ENCODE results near the gene DNAH14.
"Not testable (repeated sequence)": the region's sequence is repeated elsewhere in the genome, so short reads cannot be mapped to it uniquely, and the experiment has no call there.

Gene DNAH14

DNA sequence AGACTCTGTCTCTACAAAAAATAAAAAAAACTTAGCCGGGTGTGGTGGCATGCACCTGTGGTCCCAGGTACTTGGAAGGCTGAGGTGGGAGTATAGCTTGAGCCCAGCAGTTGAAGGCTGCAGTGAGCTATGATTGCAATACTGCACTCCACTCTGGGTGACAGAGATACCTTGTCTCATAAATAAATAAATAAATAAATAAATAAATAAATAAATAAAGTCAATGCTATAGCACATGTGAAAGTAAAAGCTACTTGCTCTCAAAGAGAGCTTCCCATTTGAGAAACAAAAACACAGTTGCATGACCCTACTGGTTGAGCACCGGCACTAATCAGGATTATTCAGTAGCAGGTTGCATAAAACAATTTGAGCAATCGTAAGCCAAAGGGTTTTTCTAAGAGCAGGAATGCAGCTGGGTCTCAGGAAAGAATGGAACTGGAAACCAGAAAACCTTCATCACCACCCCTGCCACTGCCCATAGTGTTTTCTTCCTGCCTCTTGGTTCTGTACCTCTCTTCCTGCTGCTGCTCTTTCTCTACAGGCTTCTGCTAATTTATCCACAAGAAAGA is 29.3 kb upstream of the DNAH14 start:
- Histone ChIP-seq H3K27me3 (ENCODE audit: insufficient read depth, low read length) (peaks cover 2% of the 10 kb centered on the region), H3K4me3 (ENCODE audit: low read length) (no peak overlapping the region), H3K4me1 (ENCODE audit: insufficient read depth, low read length) (no peaks in the 10 kb centered on the region), H2AFZ (ENCODE audit: low read depth, low read length) (no peak overlapping the region), H3K9me3 (ENCODE audit: low read length) (no peaks in the 10 kb centered on the region), H3K36me3 (ENCODE audit: insufficient read depth, low read length) (no peaks in the 10 kb centered on the region)

DNA sequence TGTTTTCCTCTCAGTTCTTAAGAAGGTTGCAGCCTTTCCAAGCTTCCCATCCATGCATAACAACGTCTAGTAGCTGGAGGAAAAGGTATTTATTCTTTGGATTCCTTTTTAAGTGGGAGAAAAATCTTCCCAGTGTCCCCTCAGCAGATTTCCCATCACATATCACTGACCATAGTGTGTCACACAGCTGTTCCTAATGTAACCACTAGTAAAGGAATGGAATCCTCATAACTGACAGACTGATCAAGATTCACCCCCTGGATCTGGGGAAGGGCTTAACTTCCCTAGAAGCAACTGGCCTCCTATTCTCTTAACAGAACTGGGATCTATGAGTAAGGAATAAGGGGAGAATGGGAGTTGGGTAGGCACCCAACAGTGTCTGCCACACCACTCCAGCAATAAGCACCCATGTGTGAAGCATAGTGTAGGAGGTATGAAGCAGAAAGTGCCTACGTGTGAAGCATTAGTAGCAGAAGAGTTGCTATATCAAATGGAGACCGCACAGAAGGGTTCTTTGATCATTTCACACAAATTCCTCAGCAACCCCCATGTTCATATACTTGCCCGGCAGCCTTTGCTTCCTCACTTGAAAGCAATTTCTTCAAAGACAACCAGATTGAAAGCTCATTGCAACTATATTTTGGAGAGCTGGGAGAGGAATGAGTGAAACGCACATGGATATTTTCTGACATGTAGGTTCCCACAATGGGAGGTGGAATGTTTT is 28.2 kb upstream of the DNAH14 start:
- H2AFZ ChIP-seq (ENCODE audit: low read depth, low read length) = no peak overlapping the region
- no peaks in the 10 kb centered on the region for H3K4me1 ChIP-seq (ENCODE audit: insufficient read depth, low read length)
- H3K27me3 ChIP-seq (ENCODE audit: insufficient read depth, low read length) = peaks cover 2% of the 10 kb centered on the region
- no peak overlapping the region for H3K4me3 ChIP-seq (ENCODE audit: low read length)
- no peaks in the 10 kb centered on the region for H3K36me3 ChIP-seq (ENCODE audit: insufficient read depth, low read length)
- no peaks in the 10 kb centered on the region for H3K9me3 ChIP-seq (ENCODE audit: low read length)

DNA sequence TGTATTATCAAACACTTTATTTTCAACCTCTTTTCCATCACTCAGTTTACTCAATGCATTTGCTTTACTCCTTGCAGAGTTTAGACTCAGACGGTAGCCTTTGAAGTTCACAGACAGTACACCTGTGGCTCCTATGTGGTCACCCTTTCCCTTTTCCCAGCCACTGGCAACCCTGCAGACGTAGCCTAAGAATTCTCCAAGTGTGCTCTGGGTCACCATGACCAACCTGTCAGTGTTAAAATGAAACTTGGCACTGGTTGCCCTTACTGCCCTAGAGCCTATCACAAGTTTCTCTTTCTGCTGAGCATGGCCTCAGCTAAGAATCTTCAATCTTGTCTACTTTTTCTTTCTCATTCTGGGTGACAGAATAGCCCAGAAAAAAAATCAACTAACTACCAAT is 25.5 kb upstream of the DNAH14 start:
- Histone ChIP-seq H3K4me3 (ENCODE audit: low read length) (no peak overlapping the region), H3K27me3 (ENCODE audit: insufficient read depth, low read length) (peaks cover 2% of the 10 kb centered on the region), H3K36me3 (ENCODE audit: insufficient read depth, low read length) (no peaks in the 10 kb centered on the region), H3K4me1 (ENCODE audit: insufficient read depth, low read length) (no peaks in the 10 kb centered on the region), H3K9me3 (ENCODE audit: low read length) (no peaks in the 10 kb centered on the region), H2AFZ (ENCODE audit: low read depth, low read length) (no peak overlapping the region)

DNA sequence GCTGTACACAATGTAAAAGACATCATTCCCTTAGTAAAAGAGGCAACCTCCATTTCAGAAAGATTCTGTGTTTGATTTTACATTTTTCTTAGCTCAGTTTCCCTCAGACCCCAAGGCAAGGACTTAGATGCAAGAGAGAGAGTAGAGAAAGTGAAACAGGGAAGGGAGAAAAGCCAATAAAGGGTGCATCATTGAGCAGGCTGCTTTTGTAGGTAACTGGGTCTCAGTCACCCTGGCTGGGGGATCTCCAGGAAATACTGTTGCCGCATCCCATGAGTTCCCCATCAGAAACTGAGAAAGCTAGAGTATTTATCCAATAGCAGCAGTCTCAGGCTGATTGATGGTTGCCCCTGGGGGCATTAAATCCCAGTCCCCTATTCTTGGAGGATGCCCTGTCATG is 23.1 kb upstream of the DNAH14 start:
- peaks cover 2% of the 10 kb centered on the region for H3K27me3 ChIP-seq (ENCODE audit: insufficient read depth, low read length)
- no peaks in the 10 kb centered on the region for H3K9me3 ChIP-seq (ENCODE audit: low read length)
- H3K36me3 ChIP-seq (ENCODE audit: insufficient read depth, low read length) = no peaks in the 10 kb centered on the region
- no peak overlapping the region for H3K4me3 ChIP-seq (ENCODE audit: low read length)
- H3K4me1 ChIP-seq (ENCODE audit: insufficient read depth, low read length) = no peaks in the 10 kb centered on the region
- no peak overlapping the region for H2AFZ ChIP-seq (ENCODE audit: low read depth, low read length)

DNA sequence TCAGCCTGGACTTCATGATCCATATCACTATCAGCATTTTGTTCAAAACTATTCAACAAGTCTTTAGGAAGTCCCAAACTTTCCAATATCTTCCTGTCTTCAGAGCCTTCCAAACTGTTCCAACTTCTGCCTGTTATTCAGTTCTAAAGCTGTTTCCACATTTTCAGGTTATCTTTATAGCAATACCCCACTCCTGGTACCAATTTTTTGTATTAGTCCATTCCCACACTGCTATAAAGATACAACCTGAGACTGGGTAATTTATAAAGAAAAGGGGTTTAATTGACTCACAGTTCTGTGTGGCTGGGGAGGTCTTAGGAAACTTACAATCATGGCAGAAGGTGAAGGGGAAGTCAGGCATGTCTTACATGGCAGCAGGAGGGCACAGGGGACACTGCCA is 18.3 kb upstream of the DNAH14 start:
- H2AFZ ChIP-seq (ENCODE audit: low read depth, low read length) = no peak overlapping the region

DNA sequence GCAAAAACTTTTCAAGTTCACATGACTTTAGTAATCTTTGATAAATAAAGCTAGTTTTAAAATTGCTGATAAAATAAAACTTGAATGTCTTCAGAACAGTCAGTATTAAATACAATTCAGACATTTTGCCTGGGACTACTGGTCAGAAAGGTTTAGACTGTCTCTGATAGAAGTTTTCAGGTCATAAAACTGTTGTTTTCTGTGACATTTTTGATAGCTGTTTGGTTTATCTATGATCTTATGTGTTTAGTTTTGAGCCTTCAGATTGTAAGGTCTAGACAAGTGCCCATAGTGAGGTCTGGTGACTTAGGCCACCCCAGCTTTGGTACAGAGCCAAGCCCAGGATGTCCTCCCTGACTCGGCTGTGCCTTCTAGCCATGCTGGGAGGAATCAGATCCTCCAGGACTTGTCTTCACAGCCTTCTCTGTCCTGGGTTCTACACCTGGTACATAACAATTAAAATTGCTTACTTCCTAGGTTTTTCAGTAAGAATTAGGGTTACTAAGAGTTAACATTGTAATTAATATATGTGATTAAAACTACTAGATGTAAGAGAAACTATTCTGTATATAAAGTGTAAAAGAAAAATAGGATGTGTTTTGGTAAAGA is 15.1 kb upstream of the DNAH14 start:
- Histone ChIP-seq H3K4me1 (ENCODE audit: insufficient read depth, low read length) (no peaks in the 10 kb centered on the region), H3K4me3 (ENCODE audit: low read length) (no peak overlapping the region), H3K9me3 (ENCODE audit: low read length) (peaks cover 2% of the 10 kb centered on the region), H2AFZ (ENCODE audit: low read depth, low read length) (no peak overlapping the region), H3K36me3 (ENCODE audit: insufficient read depth, low read length) (no peaks in the 10 kb centered on the region), H3K27me3 (ENCODE audit: insufficient read depth, low read length) (no peaks in the 10 kb centered on the region)

More for the DNA sequence above, 18.3 kb upstream of the DNAH14 start:
- Histone ChIP-seq H3K9me3 (ENCODE audit: low read length) (peaks cover 2% of the 10 kb centered on the region), H3K4me3 (ENCODE audit: low read length) (no peak overlapping the region), H3K27me3 (ENCODE audit: insufficient read depth, low read length) (no peaks in the 10 kb centered on the region), H3K36me3 (ENCODE audit: insufficient read depth, low read length) (no peaks in the 10 kb centered on the region), H3K4me1 (ENCODE audit: insufficient read depth, low read length) (no peaks in the 10 kb centered on the region)

DNA sequence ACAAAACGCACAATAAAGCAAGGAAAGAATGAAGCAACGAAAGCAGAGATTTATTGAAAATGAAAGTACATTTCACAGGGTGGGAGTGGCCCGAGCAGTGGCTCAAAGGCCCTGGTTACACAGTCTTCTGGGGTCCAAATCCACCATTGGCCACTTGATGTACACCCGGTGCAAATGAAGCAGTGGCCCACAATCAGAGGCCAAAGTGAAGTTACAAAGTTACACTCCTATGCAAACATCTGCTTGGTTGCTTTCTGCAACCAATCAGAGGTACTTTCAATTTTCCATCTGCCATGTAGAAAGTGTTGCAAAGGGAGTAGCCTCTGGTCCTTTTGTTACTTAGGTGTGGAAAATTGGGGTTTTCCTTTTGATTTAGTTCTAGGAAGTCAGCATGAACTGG is 10.0 kb upstream of the DNAH14 start:
- Histone ChIP-seq H3K9me3 (ENCODE audit: low read length) (peaks cover under 1% of the 10 kb centered on the region), H3K4me3 (ENCODE audit: low read length) (no peak overlapping the region), H3K27me3 (ENCODE audit: insufficient read depth, low read length) (no peaks in the 10 kb centered on the region), H3K4me1 (ENCODE audit: insufficient read depth, low read length) (no peaks in the 10 kb centered on the region), H2AFZ (ENCODE audit: low read depth, low read length) (no peak overlapping the region), H3K36me3 (ENCODE audit: insufficient read depth, low read length) (no peaks in the 10 kb centered on the region)

DNA sequence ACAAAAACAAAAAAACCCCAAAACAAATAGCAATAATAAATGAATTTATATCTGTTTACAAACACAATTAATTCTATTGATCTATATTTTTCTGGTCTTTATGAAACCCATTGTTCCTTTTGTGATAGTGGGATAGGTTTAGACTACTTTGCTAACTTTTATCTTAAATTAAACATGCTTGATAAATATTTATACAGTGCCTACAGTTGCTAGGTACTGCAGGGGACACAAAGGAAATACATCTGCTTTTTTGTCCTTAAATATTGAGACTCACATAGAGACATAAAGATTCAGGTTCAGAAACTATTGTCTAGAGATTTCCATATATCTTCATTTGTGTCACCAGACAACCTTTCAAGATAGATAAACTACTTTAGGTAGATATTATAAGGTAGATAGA is 8.5 kb upstream of the DNAH14 start:
- Histone ChIP-seq H3K9me3 (ENCODE audit: low read length) (no peaks in the 10 kb centered on the region), H3K36me3 (ENCODE audit: insufficient read depth, low read length) (no peaks in the 10 kb centered on the region), H3K4me3 (ENCODE audit: low read length) (no peak overlapping the region), H2AFZ (ENCODE audit: low read depth, low read length) (no peak overlapping the region), H3K4me1 (ENCODE audit: insufficient read depth, low read length) (no peaks in the 10 kb centered on the region), H3K27me3 (ENCODE audit: insufficient read depth, low read length) (no peaks in the 10 kb centered on the region)

DNA sequence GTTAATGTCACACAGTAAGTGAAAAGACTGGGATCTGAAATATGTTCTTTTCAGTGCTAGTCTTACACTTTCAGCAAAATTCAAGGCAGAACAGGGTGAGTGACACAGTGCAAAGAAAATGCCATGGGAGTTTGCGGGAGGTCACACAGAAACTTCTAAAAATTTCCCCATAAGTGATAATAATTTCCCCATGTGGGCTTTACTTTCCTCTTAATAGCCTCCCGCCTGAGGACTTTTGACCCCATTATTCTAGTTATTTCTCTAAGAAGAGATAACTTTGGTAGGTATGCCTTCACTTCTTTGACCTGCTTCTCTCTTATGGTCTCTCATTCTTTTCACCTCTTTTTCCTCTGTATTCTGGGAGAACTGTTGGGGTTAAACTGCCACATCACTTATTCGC is 8.1 kb upstream of the DNAH14 start:
- Histone ChIP-seq H3K9me3 (ENCODE audit: low read length) (no peaks in the 10 kb centered on the region), H3K4me1 (ENCODE audit: insufficient read depth, low read length) (no peaks in the 10 kb centered on the region), H3K27me3 (ENCODE audit: insufficient read depth, low read length) (no peaks in the 10 kb centered on the region), H3K4me3 (ENCODE audit: low read length) (no peak overlapping the region), H3K36me3 (ENCODE audit: insufficient read depth, low read length) (no peaks in the 10 kb centered on the region), H2AFZ (ENCODE audit: low read depth, low read length) (no peak overlapping the region)

DNA sequence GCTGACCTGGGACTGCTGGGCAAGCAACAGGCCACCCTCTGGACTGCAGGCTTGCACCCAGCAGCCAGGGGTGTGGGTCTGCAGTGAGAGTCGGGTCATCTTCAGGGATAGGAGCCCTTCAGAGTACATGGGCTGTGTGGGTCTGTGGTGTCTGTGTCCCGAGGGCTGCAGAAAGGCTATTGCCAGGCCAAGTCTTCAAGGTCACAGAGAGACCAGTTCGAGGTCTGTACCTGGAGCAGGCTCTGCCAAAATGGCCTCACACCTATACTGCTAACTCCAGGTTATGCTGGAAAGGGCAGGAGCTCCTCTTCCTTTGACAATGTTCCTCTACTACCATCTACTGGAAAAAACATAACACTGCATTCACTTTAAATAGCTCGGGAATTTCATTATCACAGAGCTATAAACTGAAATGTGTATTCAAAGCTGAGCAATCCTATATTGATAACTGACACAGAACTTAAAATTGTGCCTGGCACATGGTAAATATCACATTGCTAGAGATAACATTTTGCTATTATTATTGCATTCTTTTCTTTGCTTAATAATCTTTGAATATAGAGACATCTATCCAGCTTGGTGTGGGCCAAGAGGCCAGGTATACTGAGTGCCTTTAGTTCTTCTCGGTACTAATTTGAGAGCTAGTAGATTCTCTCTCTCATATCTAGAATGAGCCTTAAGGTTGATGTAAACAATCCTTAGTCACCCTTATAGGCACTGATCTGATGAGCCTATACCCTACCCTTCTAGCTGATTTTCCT is 6.9 kb upstream of the DNAH14 start:
- H3K4me1 ChIP-seq (ENCODE audit: insufficient read depth, low read length) = no peaks in the 10 kb centered on the region
- H2AFZ ChIP-seq (ENCODE audit: low read depth, low read length) = no peak overlapping the region
- H3K4me3 ChIP-seq (ENCODE audit: low read length) = no peak overlapping the region
- H3K9me3 ChIP-seq (ENCODE audit: low read length) = no peaks in the 10 kb centered on the region
- no peaks in the 10 kb centered on the region for H3K27me3 ChIP-seq (ENCODE audit: insufficient read depth, low read length)
- H3K36me3 ChIP-seq (ENCODE audit: insufficient read depth, low read length) = no peaks in the 10 kb centered on the region

DNA sequence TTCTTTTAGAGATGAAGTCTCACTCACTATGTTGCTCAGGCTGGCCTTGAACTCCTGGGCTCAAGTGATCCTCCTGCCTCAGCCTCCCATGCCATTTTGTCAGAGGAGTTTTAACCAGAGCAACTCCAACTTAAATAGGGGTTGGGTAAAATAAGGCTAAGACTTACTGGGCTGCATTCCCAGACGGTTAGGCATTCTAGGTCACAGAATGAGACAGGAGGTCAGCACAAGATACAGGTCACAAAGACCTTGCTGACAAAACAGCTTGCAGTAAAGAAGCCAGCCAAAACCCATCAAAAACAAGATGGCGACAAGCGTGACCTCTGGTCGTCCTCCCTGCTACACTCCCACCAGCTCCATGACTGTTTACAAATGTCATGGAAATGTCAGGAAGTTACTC is 5.7 kb upstream of the DNAH14 start:
- H3K4me3 ChIP-seq (ENCODE audit: low read length) = no peak overlapping the region
- no peaks in the 10 kb centered on the region for H3K4me1 ChIP-seq (ENCODE audit: insufficient read depth, low read length)
- no peak overlapping the region for H2AFZ ChIP-seq (ENCODE audit: low read depth, low read length)
- no peaks in the 10 kb centered on the region for H3K9me3 ChIP-seq (ENCODE audit: low read length)
- no peaks in the 10 kb centered on the region for H3K36me3 ChIP-seq (ENCODE audit: insufficient read depth, low read length)
- H3K27me3 ChIP-seq (ENCODE audit: insufficient read depth, low read length) = no peaks in the 10 kb centered on the region

DNA sequence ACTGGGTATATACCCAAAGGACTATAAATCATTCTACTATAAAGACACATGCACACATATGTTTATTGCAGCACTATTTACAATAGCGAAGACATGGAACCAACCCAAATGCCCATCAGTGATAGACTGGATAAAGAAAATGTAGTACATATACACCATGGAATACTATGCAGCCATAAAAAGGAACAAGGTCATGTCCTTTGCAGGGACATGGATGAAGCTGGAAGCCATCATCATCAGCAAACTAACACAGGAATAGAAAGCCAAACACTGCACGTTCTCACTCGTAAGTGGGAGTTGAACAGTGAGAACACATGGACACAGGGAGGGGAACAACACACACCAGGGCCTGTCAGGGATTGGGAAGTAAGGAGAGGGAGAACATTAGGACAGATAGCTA is 1.8 kb upstream of the DNAH14 start:
- H3K27me3 ChIP-seq (ENCODE audit: insufficient read depth, low read length); H2AFZ ChIP-seq (ENCODE audit: low read depth, low read length); H3K4me1 ChIP-seq (ENCODE audit: insufficient read depth, low read length); H3K9me3 ChIP-seq (ENCODE audit: low read length); H3K36me3 ChIP-seq (ENCODE audit: insufficient read depth, low read length); H3K4me3 ChIP-seq (ENCODE audit: low read length): not testable (repeated sequence)

DNA sequence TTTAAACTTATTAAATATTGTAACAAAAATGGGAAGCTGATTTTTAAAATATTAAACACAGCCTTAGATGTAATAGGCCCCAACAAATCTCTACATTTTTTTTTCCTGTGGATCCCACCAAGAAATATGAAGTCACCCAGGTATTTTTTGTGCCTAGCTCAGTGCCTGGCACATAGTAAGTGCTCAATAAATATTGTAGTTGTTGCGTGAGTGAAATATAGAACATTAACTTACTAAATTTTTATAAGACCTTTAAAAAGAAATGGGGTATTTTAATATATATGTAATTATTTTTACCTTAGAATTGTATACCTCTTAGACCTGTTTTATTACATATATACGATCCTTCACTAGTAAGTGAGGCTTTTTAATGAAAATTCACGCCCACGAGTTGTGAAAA is 569 bp upstream of the DNAH14 start:
- Histone ChIP-seq H3K9me3 (ENCODE audit: low read length) (peaks cover 4% of the 10 kb centered on the region), H3K4me3 (ENCODE audit: low read length) (peak overlapping the region; percentile 67), H2AFZ (ENCODE audit: low read depth, low read length) (peak overlapping the region; percentile 67), H3K4me1 (ENCODE audit: insufficient read depth, low read length) (no peaks in the 10 kb centered on the region), H3K36me3 (ENCODE audit: insufficient read depth, low read length) (no peaks in the 10 kb centered on the region), H3K27me3 (ENCODE audit: insufficient read depth, low read length) (no peaks in the 10 kb centered on the region)
